Smooth muscle cell (in vitro differentiated cells): Measurements from ENCODE around the gene TMEM271. TPM values are rescaled to one million over a fixed set of nuclear protein-coding genes. Genes with fewer than 3 reads are reported as not detected.

Experiments used
- DNase-seq: peaks from one replicate; lab custom pipeline; 2025; ENCODE audit not compliant: unreplicated experiment; lab: John Stamatoyannopoulos, UW
- H2AFZ ChIP-seq: fragments of 200-600 bp; sonication (generic); 2 replicates; pipeline ENCODE4 v1.6.0; 2016; ENCODE audit warnings: antibody characterized with exemption, low read depth, mild to moderate bottlenecking
- H3F3A ChIP-seq: fragments of 200-600 bp; sonication (generic); 2 replicates; pipeline ENCODE4 v1.6.0; 2017; ENCODE audit warnings: antibody characterized with exemption, low read depth
- H3K27ac ChIP-seq: fragments of 200-600 bp; sonication (generic); 2 replicates; pipeline ENCODE4 v1.5.1; 2016; ENCODE audit warnings: low read depth, mild to moderate bottlenecking
- H3K27me3 ChIP-seq: fragments of 200-600 bp; sonication (generic); 2 replicates; pipeline ENCODE4 v1.6.1; 2016; ENCODE audit warnings: low read depth, mild to moderate bottlenecking
- H3K36me3 ChIP-seq: fragments of 200-600 bp; sonication (generic); 2 replicates; pipeline ENCODE4 v1.5.1; 2016; ENCODE audit warnings: low read depth
- H3K4me1 ChIP-seq: fragments of 200-600 bp; sonication (generic); 2 replicates; pipeline ENCODE4 v1.5.1; 2016; ENCODE audit warnings: low read depth
- H3K4me2 ChIP-seq: fragments of 200-600 bp; sonication (generic); 2 replicates; pipeline ENCODE4 v1.6.0; 2016; ENCODE audit warnings: mild to moderate bottlenecking
- H3K4me3 ChIP-seq: fragments of 200-600 bp; sonication (generic); 2 replicates; pipeline ENCODE4 v1.5.1; 2016; ENCODE audit warnings: mild to moderate bottlenecking
- H3K79me2 ChIP-seq: fragments of 200-600 bp; sonication (generic); 2 replicates; pipeline ENCODE4 v1.6.0; 2016; ENCODE audit warnings: low read depth, mild to moderate bottlenecking
- H3K9ac ChIP-seq: fragments of 200-600 bp; sonication (generic); 2 replicates; pipeline ENCODE4 v1.6.0; 2016; ENCODE audit warnings: low read depth
- H3K9me3 ChIP-seq: fragments of 200-600 bp; sonication (generic); replicated peaks from 2 replicates; pipeline ENCODE4 v1.5.1; 2016; ENCODE audit warnings: low read depth
- H4K20me1 ChIP-seq: fragments of 200-600 bp; sonication (generic); 2 replicates; pipeline ENCODE4 v1.6.0; 2016; ENCODE audit warnings: low read depth
- WGBS: methylation state at CpG from one replicate; pipeline ENCODE4 v1.1.7; 2016; ENCODE audit warnings: low lambda C conversion rate; 5-methylcytosine and 5-hydroxymethylcytosine counted together
- polyA plus RNA-seq: library from polyadenylated mRNA; unstranded; fragments of >200 nt; fragmentation: Nextera tagmentation; extraction: Ambion mirVana; gene quantifications from 2 replicates; pipeline ENCODE4 v1.2.1, GENCODE V29; 2016
- total RNA-seq: library from RNA; depleted of rRNA; stranded (reverse); fragments of >200 nt; gene quantifications from 2 replicates; pipeline ENCODE4 v1.2.3, GENCODE V29; 2014
- TF ChIP-seq, protein P1 (sequence below): fragments of 200-600 bp; sonication (generic); IDR thresholded peaks from 2 replicates; pipeline ENCODE4 v1.5.1; 2017; ENCODE audit warnings: borderline replicate concordance, mild to moderate bottlenecking, antibody characterized with exemption; ENCODE audit not compliant: insufficient read depth, poor library complexity, severe bottlenecking

The TMEM271 gene
- total and polyA plus RNA-seq, 2 experiments from 2014 or later: not detected

- Histone ChIP-seq H2AFZ (no peak overlapping the region), H3F3A (no peaks in the 10 kb centered on the region), H3K4me2 (no peak overlapping the region), H3K9me3 (no peaks in the 10 kb centered on the region), H4K20me1 (no peaks in the 10 kb centered on the region), H3K27me3 (no peaks in the 10 kb centered on the region), H3K27ac (no peak overlapping the region), H3K9ac (no peak overlapping the region), H3K4me1 (peaks cover 9% of the 10 kb centered on the region), H3K36me3 (no peaks in the 10 kb centered on the region), H3K4me3 (no peak overlapping the region), H3K79me2 (no peaks in the 10 kb centered on the region)
- WGBS: 92% methylated on average over 20 of the region's 22 CpGs
- no peak for DNase-seq
- TF ChIP-seq, protein P1, sequence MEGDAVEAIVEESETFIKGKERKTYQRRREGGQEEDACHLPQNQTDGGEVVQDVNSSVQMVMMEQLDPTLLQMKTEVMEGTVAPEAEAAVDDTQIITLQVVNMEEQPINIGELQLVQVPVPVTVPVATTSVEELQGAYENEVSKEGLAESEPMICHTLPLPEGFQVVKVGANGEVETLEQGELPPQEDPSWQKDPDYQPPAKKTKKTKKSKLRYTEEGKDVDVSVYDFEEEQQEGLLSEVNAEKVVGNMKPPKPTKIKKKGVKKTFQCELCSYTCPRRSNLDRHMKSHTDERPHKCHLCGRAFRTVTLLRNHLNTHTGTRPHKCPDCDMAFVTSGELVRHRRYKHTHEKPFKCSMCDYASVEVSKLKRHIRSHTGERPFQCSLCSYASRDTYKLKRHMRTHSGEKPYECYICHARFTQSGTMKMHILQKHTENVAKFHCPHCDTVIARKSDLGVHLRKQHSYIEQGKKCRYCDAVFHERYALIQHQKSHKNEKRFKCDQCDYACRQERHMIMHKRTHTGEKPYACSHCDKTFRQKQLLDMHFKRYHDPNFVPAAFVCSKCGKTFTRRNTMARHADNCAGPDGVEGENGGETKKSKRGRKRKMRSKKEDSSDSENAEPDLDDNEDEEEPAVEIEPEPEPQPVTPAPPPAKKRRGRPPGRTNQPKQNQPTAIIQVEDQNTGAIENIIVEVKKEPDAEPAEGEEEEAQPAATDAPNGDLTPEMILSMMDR: no peak
Measured at GRCh38 chr4:621296-622070, 45.4 kb upstream of the TMEM271 start.

- H3K4me1 ChIP-seq: peaks cover 9% of the 10 kb centered on the region
- TF ChIP-seq, protein P1: no peak
- no peaks in the 10 kb centered on the region for H3K36me3 ChIP-seq
- H3K27me3 ChIP-seq: no peaks in the 10 kb centered on the region
- H3K4me3 ChIP-seq: no peak overlapping the region
- H3K9me3 ChIP-seq: no peaks in the 10 kb centered on the region
- no peak for DNase-seq
- no peaks in the 10 kb centered on the region for H3K79me2 ChIP-seq
- H3K27ac ChIP-seq: no peak overlapping the region
- no peaks in the 10 kb centered on the region for H4K20me1 ChIP-seq
- H3K9ac ChIP-seq: no peak overlapping the region
- H3K4me2 ChIP-seq: no peak overlapping the region
- no peak overlapping the region for H2AFZ ChIP-seq
- WGBS: 93% methylated on average over 19 of the region's 19 CpGs
- H3F3A ChIP-seq: no peaks in the 10 kb centered on the region
Measured at GRCh38 chr4:620851-621261, 44.8 kb upstream of the TMEM271 start.

GRCh38 chr4:620201-620600, 44.1 kb upstream of the TMEM271 start:
- H3K9me3 ChIP-seq: no peaks in the 10 kb centered on the region
- H3K36me3 ChIP-seq: no peaks in the 10 kb centered on the region
- H3K4me1 ChIP-seq: peaks cover 5% of the 10 kb centered on the region
- no peaks in the 10 kb centered on the region for H3K27me3 ChIP-seq
- H4K20me1 ChIP-seq: no peaks in the 10 kb centered on the region
- no peak for DNase-seq
- H3K4me2 ChIP-seq: no peak overlapping the region
- no peaks in the 10 kb centered on the region for H3K79me2 ChIP-seq
- no peaks in the 10 kb centered on the region for H3F3A ChIP-seq
- H3K27ac ChIP-seq: no peak overlapping the region
- WGBS: 90% methylated on average over 11 of the region's 11 CpGs
- TF ChIP-seq, protein P1: no peak
- H3K9ac ChIP-seq: no peak overlapping the region
- no peak overlapping the region for H2AFZ ChIP-seq
- no peak overlapping the region for H3K4me3 ChIP-seq
